H1 (cell line): ENCODE measurements around the gene PGLYRP2. TPM values are rescaled to one million over a fixed set of nuclear protein-coding genes. Genes with fewer than 3 reads are reported as not detected.

Experiments
- CTCF ChIA-PET: fragments of 300-600 bp; sonication (Branson Sonifier 250); formaldehyde crosslinking; loops from one replicate; lab custom pipeline; 2021; ENCODE audit not compliant: partially characterized antibody; lab: Charles Lee
- POLR2A ChIA-PET: fragments of 300-600 bp; sonication (Branson Sonifier 250); formaldehyde crosslinking; loops from one replicate; lab custom pipeline; 2021; ENCODE audit warnings: inconsistent platforms; ENCODE audit not compliant: partially characterized antibody; lab: Charles Lee
- DNase-seq, 2 experiments: peaks; one replicate each; pipeline versions ENCODE4 v3.0.0 to v3.0.0-alpha.2; 2010 to 2022; ENCODE audit warnings: low spot score in 2 of 2, low read depth in 1 of 2, mixed read lengths in 1 of 2
- FAIRE-seq: peaks from 2 replicates; lab custom pipeline; 2011; peaks lifted over from hg19 to GRCh38; lab: Jason Lieb, UNC
- H2AFZ ChIP-seq: 2 replicates; pipeline ENCODE4 v1.8.1; 2012; ENCODE audit warnings: low read length, inconsistent platforms
- H2AK5ac ChIP-seq: 2 replicates; pipeline ENCODE4 v1.6.1; 2013; ENCODE audit warnings: low read depth, low read length
- H2BK120ac ChIP-seq: replicated peaks from 2 replicates; pipeline ENCODE3; 2013; ENCODE audit warnings: low read depth, low read length, inconsistent platforms
- H2BK12ac ChIP-seq: 2 replicates; pipeline ENCODE4 v1.6.1; 2013; ENCODE audit warnings: low read depth, low read length
- H2BK15ac ChIP-seq: 2 replicates; pipeline ENCODE4 v1.6.1; 2013; ENCODE audit warnings: low read length
- H2BK20ac ChIP-seq: 2 replicates; pipeline ENCODE4 v1.6.1; 2013; ENCODE audit warnings: low read length
- H2BK5ac ChIP-seq: 2 replicates; pipeline ENCODE4 v1.6.1; 2013; ENCODE audit warnings: low read depth, low read length
- H3K14ac ChIP-seq: 2 replicates; pipeline ENCODE4 v1.6.1; 2013; ENCODE audit warnings: inconsistent platforms; ENCODE audit not compliant: insufficient read length
- H3K18ac ChIP-seq: 2 replicates; pipeline ENCODE4 v1.6.1; 2013; ENCODE audit warnings: low read length; ENCODE audit errors: extremely low read depth
- H3K23ac ChIP-seq: 2 replicates; pipeline ENCODE4 v1.6.1; 2013; ENCODE audit warnings: inconsistent platforms; ENCODE audit not compliant: insufficient read length
- H3K23me2 ChIP-seq: 2 replicates; pipeline ENCODE4 v1.6.1; 2013; ENCODE audit warnings: low read depth, low read length
- H3K27ac ChIP-seq: 2 replicates; pipeline ENCODE4 v1.6.1; 2011; ENCODE audit warnings: low read depth, low read length, inconsistent platforms
- H3K27me3 ChIP-seq, 4 experiments: replicated peaks in 1 of 4; 1 replicate in 1 of 4; 2 replicates in 3 of 4; pipeline versions ENCODE4 v1.6.1 to v1.8.1; 2011 to 2013; ENCODE audit warnings: low read length in 3 of 4, mild to moderate bottlenecking in 3 of 4, inconsistent platforms in 2 of 4, mixed read lengths in 2 of 4, moderate library complexity in 1 of 4; ENCODE audit not compliant: control insufficient read depth in 3 of 4, insufficient read depth in 3 of 4; ENCODE audit errors: extremely low read depth in 1 of 4
- H3K36me3 ChIP-seq, 4 experiments: 2 replicates each; pipeline versions ENCODE4 v1.6.1 to v1.8.1; 2011 to 2013; ENCODE audit warnings: mild to moderate bottlenecking in 4 of 4, low read length in 3 of 4, moderate library complexity in 2 of 4, control low read depth in 1 of 4, inconsistent platforms in 1 of 4; ENCODE audit not compliant: insufficient read depth in 4 of 4, control insufficient read depth in 2 of 4
- H3K4ac ChIP-seq: replicated peaks from 2 replicates; pipeline ENCODE3; 2013; ENCODE audit warnings: low read length, low read depth, mixed read lengths, inconsistent platforms; ENCODE audit not compliant: insufficient read length
- H3K4me1 ChIP-seq, 4 experiments: replicated peaks in 1 of 4; 1 replicate in 1 of 4; 2 replicates in 3 of 4; pipeline versions ENCODE4 v1.6.1 to v1.8.1; 2011 to 2013; ENCODE audit warnings: low read length in 3 of 4, inconsistent platforms in 2 of 4, mixed read lengths in 1 of 4; ENCODE audit not compliant: insufficient read depth in 4 of 4, control insufficient read depth in 3 of 4
- H3K4me2 ChIP-seq, 2 experiments: 2 replicates each; pipeline versions ENCODE4 v1.6.1 to v1.8.1; 2011 to 2013; ENCODE audit warnings: low read depth in 2 of 2, low read length in 2 of 2, control low read depth in 1 of 2, inconsistent platforms in 1 of 2, mild to moderate bottlenecking in 1 of 2; ENCODE audit not compliant: insufficient read depth in 1 of 2
- H3K4me3 ChIP-seq, 4 experiments: fragments of 200-600, 300-600 bp in 1 of 4; sonication (generic), shearing (Covaris generic), sonication (Bioruptor Twin) in 1 of 4; 2 replicates each; pipeline versions ENCODE4 v1.5.1 to v1.8.1; 2011 to 2016; ENCODE audit warnings: low read length in 4 of 4, low read depth in 3 of 4, control low read depth in 2 of 4, inconsistent platforms in 2 of 4, mild to moderate bottlenecking in 2 of 4, mixed read lengths in 1 of 4, moderate library complexity in 1 of 4; ENCODE audit not compliant: insufficient read depth in 2 of 4; ENCODE audit errors: extremely low read depth in 1 of 4
- H3K56ac ChIP-seq: replicated peaks from 2 replicates; pipeline ENCODE3; 2013; ENCODE audit warnings: low read depth, mild to moderate bottlenecking, mixed read lengths, low read length, inconsistent platforms; ENCODE audit not compliant: insufficient read length
- H3K79me1 ChIP-seq: 2 replicates; pipeline ENCODE4 v1.6.1; 2013; ENCODE audit warnings: low read depth, low read length, control low read depth
- H3K79me2 ChIP-seq, 2 experiments: 2 replicates each; pipeline versions ENCODE4 v1.6.1 to v1.8.1; 2012 to 2013; ENCODE audit warnings: low read length in 2 of 2, mild to moderate bottlenecking in 2 of 2, inconsistent platforms in 1 of 2; ENCODE audit not compliant: insufficient read depth in 2 of 2, control insufficient read depth in 1 of 2
- H3K9ac ChIP-seq, 4 experiments: replicated peaks in 1 of 4; 1 replicate in 1 of 4; 2 replicates in 3 of 4; pipeline versions ENCODE4 v1.6.1 to v1.8.1; 2011 to 2013; ENCODE audit warnings: low read depth in 3 of 4, low read length in 3 of 4, control low read depth in 2 of 4, mild to moderate bottlenecking in 2 of 4, moderate library complexity in 2 of 4, inconsistent platforms in 1 of 4; ENCODE audit errors: extremely low read depth in 1 of 4
- H3K9me3 ChIP-seq, 2 experiments: 2 replicates each; pipeline versions ENCODE4 v1.6.1 to v1.8.1; 2012 to 2013; ENCODE audit warnings: mild to moderate bottlenecking in 2 of 2, moderate library complexity in 2 of 2, control low read depth in 1 of 2, inconsistent platforms in 1 of 2, low read depth in 1 of 2, low read length in 1 of 2, mixed read lengths in 1 of 2; ENCODE audit not compliant: insufficient read depth in 2 of 2
- H4K20me1 ChIP-seq, 2 experiments: replicated peaks in 1 of 2; 2 replicates each; pipeline versions ENCODE3 to v1.8.1; 2011 to 2013; ENCODE audit warnings: inconsistent platforms in 2 of 2, low read length in 2 of 2, mild to moderate bottlenecking in 1 of 2; ENCODE audit not compliant: insufficient read depth in 2 of 2, control insufficient read depth in 1 of 2
- H4K5ac ChIP-seq: 2 replicates; pipeline ENCODE4 v1.6.1; 2013; ENCODE audit warnings: low read length, low read depth, mixed read lengths, inconsistent platforms; ENCODE audit not compliant: insufficient read length
- H4K8ac ChIP-seq: 2 replicates; pipeline ENCODE4 v1.8.0; 2013; ENCODE audit warnings: mild to moderate bottlenecking, moderate library complexity, low read length, inconsistent platforms; ENCODE audit not compliant: insufficient read depth; ENCODE audit errors: extremely low read depth
- H4K91ac ChIP-seq: replicated peaks from 2 replicates; pipeline ENCODE3; 2013; ENCODE audit warnings: low read length, mixed read lengths, inconsistent platforms; ENCODE audit not compliant: insufficient read length
- CTBP2 ChIP-seq: IDR thresholded peaks from 2 replicates; pipeline ENCODE4 v1.7.0; 2011; ENCODE audit warnings: borderline replicate concordance, mild to moderate bottlenecking, moderate library complexity, mixed read lengths, low read length; ENCODE audit not compliant: insufficient read depth, insufficient read length
- EGR1 ChIP-seq: IDR thresholded peaks from 2 replicates; pipeline ENCODE4 v1.6.1; 2011; ENCODE audit warnings: low read depth, low read length, borderline replicate concordance
- KDM1A ChIP-seq: fragments of 200-600, 300-600 bp; sonication (generic); IDR thresholded peaks from 2 replicates; pipeline ENCODE4 v1.7.1; 2016; ENCODE audit warnings: mild to moderate bottlenecking, low read length, borderline replicate concordance
- MAFK ChIP-seq: IDR thresholded peaks from 2 replicates; pipeline ENCODE4 v1.6.1; 2012; ENCODE audit warnings: low read depth, mild to moderate bottlenecking, improper control_type of control experiment, low read length
- SIRT6 ChIP-seq: IDR thresholded peaks from one replicate; pipeline ENCODE4 v1.7.1; 2012; ENCODE audit warnings: low read length, inconsistent platforms
- SP4 ChIP-seq: IDR thresholded peaks from 2 replicates; pipeline ENCODE4 v1.6.1; 2012; ENCODE audit warnings: low read length, inconsistent platforms
- SRF ChIP-seq: IDR thresholded peaks from 2 replicates; pipeline ENCODE4 v1.6.1; 2011; ENCODE audit warnings: mild to moderate bottlenecking, low read depth, low read length, moderate library complexity
- USF2 ChIP-seq: IDR thresholded peaks from 2 replicates; pipeline ENCODE4 v1.6.1; 2011; ENCODE audit warnings: low read length, improper control_type of control experiment
- WGBS, 2 experiments: shearing (Covaris generic) in 1 of 2; methylation state at CpG; one replicate each; pipeline versions ENCODE4 v1.1.6 to v1.1.7; 2013 to 2015; ENCODE audit warnings: low lambda C conversion rate in 2 of 2, mixed read lengths in 2 of 2, inconsistent platforms in 1 of 2, low coverage in 1 of 2, missing lambda C conversion rate in 1 of 2; ENCODE audit not compliant: insufficient replicate concordance in 2 of 2, insufficient coverage in 1 of 2, insufficient read length in 1 of 2; ENCODE audit errors: extremely low coverage in 1 of 2, missing lambda C conversion rate in 1 of 2; 5-methylcytosine and 5-hydroxymethylcytosine counted together
- polyA plus RNA-seq, 7 experiments: library from polyadenylated mRNA; depleted of rRNA in 3 of 7; stranded (reverse) in 5 of 7; unstranded in 2 of 7; fragments of >200 nt in 5 of 7; fragments of 200-250 nt in 2 of 7; gene quantifications; 1 replicate in 5 of 7; 2 replicates in 1 of 7; 4 replicates in 1 of 7; pipeline versions ENCODE4 v1.2.1 to v1.2.3, GENCODE V29; 2011 to 2013; ENCODE audit warnings: missing spikeins in 2 of 7, mixed read lengths in 2 of 7
- total RNA-seq: library from RNA; stranded (reverse); fragmentation: NEBNext Ultra II Directional; extraction: Animal tissue kit (Norgen Biotek cat#: 25700); gene quantifications from 2 replicates; pipeline ENCODE4 v1.2.1, GENCODE V29; 2021

The PGLYRP2 gene
- total and polyA plus RNA-seq, 2 of the 8 experiments (the other 6 are each of a cell fraction or from before 2014, with no cell fraction given): not detected

- peak overlapping the region; percentile 81; the same call in 1 of the 2 replicates for H2BK12ac ChIP-seq
- no peak for DNase-seq
- H3K9ac ChIP-seq: no peak overlapping the region
- peak overlapping the region; percentile 50 to 81; a peak in 3 of 4 replicates for H3K4me2 ChIP-seq
- H2AK5ac ChIP-seq: peak overlapping the region; percentile 88; the same call in 1 of the 2 replicates
- peaks cover 22% of the 10 kb centered on the region; the same call in 1 of the 2 replicates for H3K23me2 ChIP-seq
- 0 out of 2 replicates have a peak overlapping the region, but pooled peaks have one; percentile 3 for H3K27ac ChIP-seq
- FAIRE-seq: no peak
- CTCF ChIA-PET: interaction anchor here (1.0 kb wide), 2 partner anchors 11 to 31 kb away, joined by 3 to 7 read pairs; partner anchors contain the start of gene AKAP8L
- H3K9me3 ChIP-seq: no peaks in the 10 kb centered on the region
- 0 out of 2 replicates have a peak overlapping the region, but pooled peaks have one; percentile 32 for H2BK20ac ChIP-seq
- H2BK120ac ChIP-seq: no peak overlapping the region
- no peaks in the 10 kb centered on the region for H3K79me2 ChIP-seq
- H3K36me3 ChIP-seq: no peaks in the 10 kb centered on the region
- no peak overlapping the region for H4K5ac ChIP-seq
- H3K4me1 ChIP-seq: peaks cover 0 to 14% (median 5%) of the 10 kb centered on the region in 4 experiments; a peak in 6 of 7 replicates
- peaks cover 3 to 28% (median 23%) of the 10 kb centered on the region in 4 experiments; a peak in 6 of 7 replicates for H3K27me3 ChIP-seq
- peak overlapping the region in 3 of 4 experiments; percentile 43 to 60 (median 43); a peak in 3 of 8 replicates for H3K4me3 ChIP-seq
- no peaks in the 10 kb centered on the region for H3K79me1 ChIP-seq
- H3K23ac ChIP-seq: no peak overlapping the region
- H2AFZ ChIP-seq: peak overlapping the region; percentile 92
- H3K4ac ChIP-seq: no peak overlapping the region
- H3K18ac ChIP-seq: no peak overlapping the region
- peak overlapping the region; percentile 54 for H4K91ac ChIP-seq
- TF ChIP-seq KDM1A: no peak
- no peak for TF ChIP-seq MAFK
- no peak for TF ChIP-seq CTBP2
- no peak for TF ChIP-seq EGR1
- no peak for TF ChIP-seq USF2
- TF ChIP-seq SRF: no peak
- no peak for TF ChIP-seq SP4
- TF ChIP-seq SIRT6: no peak
- 100% methylated on average over 1 of the region's 1 CpG; no CpG with 5 or more reads in 1 of the 2 experiments for WGBS, 2 experiments
- H2BK5ac ChIP-seq: 0 out of 2 replicates have a peak overlapping the region, but pooled peaks have one; percentile 75
- peak overlapping the region; percentile 65; the same call in 1 of the 2 replicates for H2BK15ac ChIP-seq
- H3K14ac ChIP-seq: no peak overlapping the region
- H4K8ac ChIP-seq: no peak overlapping the region
- no peak overlapping the region for H3K56ac ChIP-seq
- peaks cover 0 to 1% of the 10 kb centered on the region in 2 experiments for H4K20me1 ChIP-seq
- POLR2A ChIA-PET: interaction anchor here (1.8 to 2.6 kb wide), 2 partner anchors 32 to 71 kb away, joined by 6 to 10 read pairs; partner anchors contain the start of genes AKAP8 and AKAP8L
Observed at GRCh38 chr19:15450528-15450890, 28.8 kb downstream of the PGLYRP2 start.
